ENCODE measurements around the gene DNM2.

DNA sequence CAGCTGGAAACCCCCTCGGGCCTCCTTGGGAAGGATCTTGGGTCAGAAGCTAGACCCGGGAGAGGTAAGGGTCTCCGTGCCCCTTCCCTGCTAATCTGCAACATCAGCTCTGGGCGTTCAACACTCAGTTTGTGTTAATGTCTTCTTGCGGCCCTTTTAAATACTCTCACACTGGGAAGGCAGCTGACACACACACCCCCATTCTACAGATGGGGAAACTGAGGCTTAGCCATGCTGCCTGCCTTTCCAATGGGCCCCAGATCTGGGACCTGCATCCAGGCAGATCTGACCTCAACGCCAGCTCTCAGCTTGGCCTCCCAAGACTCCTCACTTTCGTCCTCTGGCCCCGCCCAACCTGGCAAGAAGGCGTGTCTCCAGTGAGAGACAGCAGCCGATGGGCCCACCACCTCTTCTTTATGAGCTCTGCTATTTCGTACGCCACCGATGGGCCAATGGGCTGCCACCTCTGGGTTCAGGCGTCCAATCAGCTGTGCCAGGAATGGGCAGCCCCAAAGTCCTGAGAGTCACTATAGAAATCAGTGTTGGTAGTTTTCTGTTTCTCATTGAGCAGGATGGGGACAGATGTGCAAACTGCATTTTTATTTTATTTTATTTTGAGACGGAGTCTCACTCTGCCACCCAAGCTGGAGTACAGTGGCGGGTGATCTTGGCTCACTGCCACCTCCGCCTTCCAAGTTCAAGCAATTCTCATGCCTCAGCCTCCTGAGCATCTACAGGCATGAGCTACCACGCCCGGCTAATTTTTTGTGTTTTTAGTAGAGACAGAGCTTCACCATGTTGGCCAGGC lies 43.8 kb downstream of the DNM2 start:
- TF ChIP-seq CTCF (conservative IDR thresholded peaks at IDR 0.05) (no peak), ZFX (IDR thresholded peaks at IDR 0.05) (no peak)
